Neural cell (in vitro differentiated cells): ENCODE data around the gene GPRIN1. TPM values are rescaled to one million over a fixed set of nuclear protein-coding genes. Genes with fewer than 3 reads are reported as not detected.
A peak's percentile ranks its signal among the peaks of the same experiment; 100 is the strongest.

ENCODE experiments used
- H2AFZ ChIP-seq: fragments of 200-600, 300-800 bp; sonication (generic), shearing (Covaris generic); 2 replicates; pipeline ENCODE4 v1.6.0; 2014; ENCODE audit warnings: low read depth, mild to moderate bottlenecking, antibody characterized with exemption, low read length, moderate library complexity
- H3F3A ChIP-seq: fragments of 200-600 bp; shearing (Covaris generic); 2 replicates; pipeline ENCODE4 v1.6.1; 2016; ENCODE audit warnings: mild to moderate bottlenecking, moderate library complexity, mixed read lengths, antibody characterized with exemption, low read length; ENCODE audit not compliant: insufficient read depth, poor library complexity, severe bottlenecking
- H3K27ac ChIP-seq: fragments of 200-600, 300-800 bp; sonication (generic), shearing (Covaris generic); 2 replicates; pipeline ENCODE4 v1.5.1; 2014; ENCODE audit warnings: mild to moderate bottlenecking, low read length, moderate library complexity
- H3K27me3 ChIP-seq: fragments of 300-800, 200-600 bp; sonication (generic), shearing (Covaris generic); 2 replicates; pipeline ENCODE4 v1.6.0; 2014; ENCODE audit warnings: mild to moderate bottlenecking, low read depth, low read length, moderate library complexity; ENCODE audit not compliant: insufficient read depth
- H3K36me3 ChIP-seq: fragments of 300-800, 200-600 bp; sonication (generic), shearing (Covaris generic); 2 replicates; pipeline ENCODE4 v1.5.1; 2014; ENCODE audit warnings: mild to moderate bottlenecking, antibody characterized with exemption, low read length, moderate library complexity; ENCODE audit not compliant: insufficient read depth
- H3K4me2 ChIP-seq: fragments of 300-800, 200-600 bp; sonication (generic), shearing (Covaris generic); 2 replicates; pipeline ENCODE4 v1.6.0; 2014; ENCODE audit warnings: mild to moderate bottlenecking, low read length
- H3K4me3 ChIP-seq: fragments of 300-800, 200-600 bp; sonication (generic), shearing (Covaris generic); 2 replicates; pipeline ENCODE4 v1.5.1; 2014; ENCODE audit warnings: mild to moderate bottlenecking, low read length, moderate library complexity
- H3K79me2 ChIP-seq: fragments of 200-600 bp; shearing (Covaris generic); replicated peaks from 2 replicates; pipeline ENCODE4 v1.6.0; 2014; ENCODE audit warnings: mild to moderate bottlenecking, low read length, moderate library complexity; ENCODE audit not compliant: insufficient read depth
- H3K9ac ChIP-seq: fragments of 300-800, 200-600 bp; sonication (generic), shearing (Covaris generic); 2 replicates; pipeline ENCODE4 v1.6.1; 2016; ENCODE audit warnings: mild to moderate bottlenecking, low read length, mixed read lengths
- H3K9me2 ChIP-seq: fragments of 200-600 bp; shearing (Covaris generic); 2 replicates; pipeline ENCODE4 v1.6.1; 2016; ENCODE audit warnings: mild to moderate bottlenecking, low read length, mixed read lengths; ENCODE audit not compliant: insufficient read depth
- H3K9me3 ChIP-seq: fragments of 200-600, 300-800 bp; sonication (generic), shearing (Covaris generic); 2 replicates; pipeline ENCODE4 v1.6.1; 2016; ENCODE audit warnings: mild to moderate bottlenecking, mixed run types, low read length, moderate library complexity, mixed read lengths
- H4K20me1 ChIP-seq: fragments of 200-600 bp; shearing (Covaris generic); 2 replicates; pipeline ENCODE4 v1.6.1; 2016; ENCODE audit warnings: mild to moderate bottlenecking, mixed run types; ENCODE audit not compliant: insufficient read depth
- EP300 ChIP-seq: fragments of 450-650 bp; conservative IDR thresholded peaks from 2 replicates; pipeline ENCODE4 v1.6.1; 2014; ENCODE audit warnings: antibody characterized with exemption, mild to moderate bottlenecking, moderate library complexity; ENCODE audit not compliant: poor library complexity, severe bottlenecking
- EZH2 ChIP-seq: fragments of 200-600, 300-800 bp; shearing (Covaris generic), sonication (generic); IDR thresholded peaks from 2 replicates; pipeline ENCODE4 v1.6.1; 2014; ENCODE audit warnings: antibody characterized with exemption, low read length, borderline replicate concordance, mild to moderate bottlenecking; ENCODE audit not compliant: insufficient read depth, poor library complexity, severe bottlenecking
- MXI1 ChIP-seq: fragments of 450-650 bp; conservative IDR thresholded peaks from 2 replicates; pipeline ENCODE4 v1.6.1; 2014; ENCODE audit warnings: antibody characterized with exemption, mild to moderate bottlenecking; ENCODE audit not compliant: poor library complexity, severe bottlenecking
- POLR2AphosphoS5 ChIP-seq: IDR thresholded peaks from 2 replicates; pipeline ENCODE4 v1.6.1; 2012
- RAD21 ChIP-seq: fragments of 450-650 bp; conservative IDR thresholded peaks from 2 replicates; pipeline ENCODE4 v1.6.1; 2014; ENCODE audit warnings: antibody characterized with exemption, mild to moderate bottlenecking, moderate library complexity
- SMC3 ChIP-seq: fragments of 450-650 bp; conservative IDR thresholded peaks from 2 replicates; pipeline ENCODE4 v1.6.1; 2014; ENCODE audit warnings: antibody characterized with exemption, mild to moderate bottlenecking, moderate library complexity; ENCODE audit not compliant: poor library complexity
- TAF1 ChIP-seq: IDR thresholded peaks from 2 replicates; pipeline ENCODE4 v1.6.1; 2012; ENCODE audit warnings: low read depth
- polyA plus RNA-seq: library from polyadenylated mRNA; depleted of rRNA; stranded (reverse); fragments of >200 nt; gene quantifications from 2 replicates; pipeline ENCODE4 v1.2.3, GENCODE V29; 2014
- TF ChIP-seq, protein P1 (sequence below): fragments of 450-650 bp; IDR thresholded peaks from 2 replicates; pipeline ENCODE4 v1.5.1; 2014; ENCODE audit warnings: antibody characterized with exemption, mild to moderate bottlenecking, moderate library complexity; ENCODE audit not compliant: poor library complexity, severe bottlenecking
- TF ChIP-seq, protein P2 (sequence below): IDR thresholded peaks from 2 replicates; pipeline ENCODE4 v1.6.1; 2012; ENCODE audit warnings: borderline replicate concordance

GPRIN1 gene
- polyA plus RNA-seq, 1 donor from 2014 or later: 32.3 TPM

DNA sequence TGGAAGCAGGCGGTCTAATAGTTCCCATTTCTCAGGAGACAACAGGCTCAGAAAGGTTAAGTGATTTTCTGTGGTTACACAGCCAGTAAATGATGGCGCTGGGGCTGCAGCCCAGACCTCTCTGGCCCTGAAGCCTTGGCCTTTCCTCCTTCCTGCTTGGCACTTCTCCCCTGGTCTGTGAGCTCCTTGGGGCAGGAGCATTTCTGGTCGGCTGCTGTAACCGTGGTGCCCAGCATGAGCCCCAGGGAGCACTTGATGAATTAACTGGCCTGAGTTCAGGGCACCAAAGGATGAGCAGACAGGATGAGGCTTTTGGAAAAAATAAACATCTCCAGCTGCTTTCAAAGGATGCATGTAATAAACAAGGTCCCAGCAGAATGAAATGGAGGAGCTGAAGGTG is 30.6 kb downstream of the GPRIN1 start:
- no peaks in the 10 kb centered on the region for H3K36me3 ChIP-seq
- no peak overlapping the region for H3K4me2 ChIP-seq
- H3K4me3 ChIP-seq: no peak overlapping the region
- H3K27ac ChIP-seq: no peak overlapping the region
- H3K9ac ChIP-seq: no peak overlapping the region
- H3K79me2 ChIP-seq: no peaks in the 10 kb centered on the region
- H4K20me1 ChIP-seq: no peaks in the 10 kb centered on the region
- TF ChIP-seq, protein P1, sequence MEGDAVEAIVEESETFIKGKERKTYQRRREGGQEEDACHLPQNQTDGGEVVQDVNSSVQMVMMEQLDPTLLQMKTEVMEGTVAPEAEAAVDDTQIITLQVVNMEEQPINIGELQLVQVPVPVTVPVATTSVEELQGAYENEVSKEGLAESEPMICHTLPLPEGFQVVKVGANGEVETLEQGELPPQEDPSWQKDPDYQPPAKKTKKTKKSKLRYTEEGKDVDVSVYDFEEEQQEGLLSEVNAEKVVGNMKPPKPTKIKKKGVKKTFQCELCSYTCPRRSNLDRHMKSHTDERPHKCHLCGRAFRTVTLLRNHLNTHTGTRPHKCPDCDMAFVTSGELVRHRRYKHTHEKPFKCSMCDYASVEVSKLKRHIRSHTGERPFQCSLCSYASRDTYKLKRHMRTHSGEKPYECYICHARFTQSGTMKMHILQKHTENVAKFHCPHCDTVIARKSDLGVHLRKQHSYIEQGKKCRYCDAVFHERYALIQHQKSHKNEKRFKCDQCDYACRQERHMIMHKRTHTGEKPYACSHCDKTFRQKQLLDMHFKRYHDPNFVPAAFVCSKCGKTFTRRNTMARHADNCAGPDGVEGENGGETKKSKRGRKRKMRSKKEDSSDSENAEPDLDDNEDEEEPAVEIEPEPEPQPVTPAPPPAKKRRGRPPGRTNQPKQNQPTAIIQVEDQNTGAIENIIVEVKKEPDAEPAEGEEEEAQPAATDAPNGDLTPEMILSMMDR: no peak
- TF ChIP-seq POLR2AphosphoS5: no peak
- no peak for TF ChIP-seq TAF1
- no peak for TF ChIP-seq EP300
- TF ChIP-seq MXI1: no peak
- TF ChIP-seq SMC3: no peak
- no peak for TF ChIP-seq RAD21
- no peak for TF ChIP-seq EZH2
- TF ChIP-seq, protein P2, sequence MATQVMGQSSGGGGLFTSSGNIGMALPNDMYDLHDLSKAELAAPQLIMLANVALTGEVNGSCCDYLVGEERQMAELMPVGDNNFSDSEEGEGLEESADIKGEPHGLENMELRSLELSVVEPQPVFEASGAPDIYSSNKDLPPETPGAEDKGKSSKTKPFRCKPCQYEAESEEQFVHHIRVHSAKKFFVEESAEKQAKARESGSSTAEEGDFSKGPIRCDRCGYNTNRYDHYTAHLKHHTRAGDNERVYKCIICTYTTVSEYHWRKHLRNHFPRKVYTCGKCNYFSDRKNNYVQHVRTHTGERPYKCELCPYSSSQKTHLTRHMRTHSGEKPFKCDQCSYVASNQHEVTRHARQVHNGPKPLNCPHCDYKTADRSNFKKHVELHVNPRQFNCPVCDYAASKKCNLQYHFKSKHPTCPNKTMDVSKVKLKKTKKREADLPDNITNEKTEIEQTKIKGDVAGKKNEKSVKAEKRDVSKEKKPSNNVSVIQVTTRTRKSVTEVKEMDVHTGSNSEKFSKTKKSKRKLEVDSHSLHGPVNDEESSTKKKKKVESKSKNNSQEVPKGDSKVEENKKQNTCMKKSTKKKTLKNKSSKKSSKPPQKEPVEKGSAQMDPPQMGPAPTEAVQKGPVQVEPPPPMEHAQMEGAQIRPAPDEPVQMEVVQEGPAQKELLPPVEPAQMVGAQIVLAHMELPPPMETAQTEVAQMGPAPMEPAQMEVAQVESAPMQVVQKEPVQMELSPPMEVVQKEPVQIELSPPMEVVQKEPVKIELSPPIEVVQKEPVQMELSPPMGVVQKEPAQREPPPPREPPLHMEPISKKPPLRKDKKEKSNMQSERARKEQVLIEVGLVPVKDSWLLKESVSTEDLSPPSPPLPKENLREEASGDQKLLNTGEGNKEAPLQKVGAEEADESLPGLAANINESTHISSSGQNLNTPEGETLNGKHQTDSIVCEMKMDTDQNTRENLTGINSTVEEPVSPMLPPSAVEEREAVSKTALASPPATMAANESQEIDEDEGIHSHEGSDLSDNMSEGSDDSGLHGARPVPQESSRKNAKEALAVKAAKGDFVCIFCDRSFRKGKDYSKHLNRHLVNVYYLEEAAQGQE: no peak
- no peaks in the 10 kb centered on the region for H3K9me3 ChIP-seq
- H3K27me3 ChIP-seq: no peaks in the 10 kb centered on the region
- no peaks in the 10 kb centered on the region for H3K9me2 ChIP-seq
- no peaks in the 10 kb centered on the region for H3F3A ChIP-seq
- H2AFZ ChIP-seq: no peak overlapping the region

DNA sequence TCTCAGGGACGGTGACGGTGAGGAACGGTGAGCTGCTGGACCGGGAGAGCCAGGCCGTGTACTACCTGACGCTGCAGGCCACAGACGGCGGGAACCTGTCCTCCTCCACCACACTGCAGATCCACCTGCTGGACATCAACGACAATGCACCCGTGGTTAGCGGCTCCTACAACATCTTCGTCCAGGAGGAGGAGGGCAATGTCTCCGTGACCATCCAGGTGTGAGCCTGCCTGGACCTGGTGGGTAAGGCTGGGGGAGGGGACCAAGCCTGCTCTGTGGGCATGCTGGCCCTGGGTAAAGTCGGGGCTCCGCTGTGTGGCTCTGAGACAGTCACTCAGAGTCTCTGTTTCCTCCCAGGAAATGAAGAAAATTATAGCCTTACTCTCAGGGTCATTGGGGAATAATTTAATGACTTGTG is 31.6 kb downstream of the GPRIN1 start:
- no peaks in the 10 kb centered on the region for H3F3A ChIP-seq
- no peak overlapping the region for H2AFZ ChIP-seq
- no peak overlapping the region for H3K27ac ChIP-seq
- no peak overlapping the region for H3K9ac ChIP-seq
- no peaks in the 10 kb centered on the region for H4K20me1 ChIP-seq
- no peak for TF ChIP-seq EZH2
- TF ChIP-seq SMC3: peak; percentile 31
- TF ChIP-seq POLR2AphosphoS5: no peak
- TF ChIP-seq MXI1: no peak
- TF ChIP-seq, protein P1: peak; percentile 29
- no peaks in the 10 kb centered on the region for H3K9me3 ChIP-seq
- H3K36me3 ChIP-seq: no peaks in the 10 kb centered on the region
- no peak overlapping the region for H3K4me2 ChIP-seq
- H3K79me2 ChIP-seq: no peaks in the 10 kb centered on the region
- H3K4me3 ChIP-seq: no peak overlapping the region
- no peaks in the 10 kb centered on the region for H3K9me2 ChIP-seq
- H3K27me3 ChIP-seq: no peaks in the 10 kb centered on the region
